Left kidney (tissue), 2 donors: ENCODE data around the gene EXOC3L4. TPM values are rescaled to one million over a fixed set of nuclear protein-coding genes. Genes with fewer than 3 reads are reported as not detected.

ENCODE experiments used
- DNase-seq: peaks from one replicate; pipeline ENCODE4 v3.0.0-alpha.2; 2013
- polyA plus RNA-seq: library from polyadenylated mRNA; unstranded; fragments of 120-200 nt; gene quantifications from one replicate; pipeline ENCODE4 v1.2.1, GENCODE V29; 2013; ENCODE audit not compliant: insufficient read length

The EXOC3L4 gene
- polyA plus RNA-seq, 1 donor: 3.0 TPM

GRCh38 chr14:103070971-103071542 is 23.5 kb upstream of the EXOC3L4 start:
- no peak for DNase-seq

- DNase-seq: no peak
Measured at GRCh38 chr14:103071544-103072251, 22.8 kb upstream of the EXOC3L4 start.

- DNase-seq: no peak
Measured at GRCh38 chr14:103072595-103073366, 21.7 kb upstream of the EXOC3L4 start.

- no peak for DNase-seq
Measured at GRCh38 chr14:103073367-103073875, 21.1 kb upstream of the EXOC3L4 start.

- no peak for DNase-seq
Measured at GRCh38 chr14:103073876-103074728, 20.4 kb upstream of the EXOC3L4 start.

- no peak for DNase-seq
Measured at GRCh38 chr14:103074729-103075367, 19.7 kb upstream of the EXOC3L4 start.

- DNase-seq: peak; percentile 78
Measured at GRCh38 chr14:103078420-103078749, 16.1 kb upstream of the EXOC3L4 start.

GRCh38 chr14:103078860-103079587 is 15.5 kb upstream of the EXOC3L4 start:
- no peak for DNase-seq

- DNase-seq: no peak
Measured at GRCh38 chr14:103081951-103082350, 12.6 kb upstream of the EXOC3L4 start.

GRCh38 chr14:103084021-103084919 is 10.3 kb upstream of the EXOC3L4 start, which contains the start of gene LBHD2:
Gene LBHD2 (plus strand): TSS chr14:103084210. CDS start chr14:103086013, 1,803 bp downstream.
- no peak for DNase-seq

- DNase-seq: no peak
Measured at GRCh38 chr14:103085106-103086091, 9.1 kb upstream of the EXOC3L4 start.

- DNase-seq: no peak
Measured at GRCh38 chr14:103086771-103087342, 7.7 kb upstream of the EXOC3L4 start.

GRCh38 chr14:103087343-103087835 is 7.1 kb upstream of the EXOC3L4 start:
- no peak for DNase-seq

- DNase-seq: no peak
Measured at GRCh38 chr14:103088921-103089320, 5.6 kb upstream of the EXOC3L4 start.

GRCh38 chr14:103089386-103090335 is 4.9 kb upstream of the EXOC3L4 start:
- DNase-seq: no peak

- DNase-seq: no peak
Measured at GRCh38 chr14:103090481-103091020, 4.0 kb upstream of the EXOC3L4 start.
